Pulmonary artery endothelial cell (primary cell): ENCODE measurements around the gene MDH1B. TPM values are rescaled to one million over a fixed set of nuclear protein-coding genes. Genes with fewer than 3 reads are reported as not detected.

Experiments
- DNase-seq: peaks from one replicate; pipeline ENCODE4 v3.0.0-alpha.2; 2011; ENCODE audit warnings: low read depth, low spot score
- total RNA-seq: library from RNA; depleted of rRNA; stranded (reverse); fragments of >200 nt; gene quantifications from 2 replicates; pipeline ENCODE4 v1.2.3, GENCODE V29; 2014

Gene MDH1B
- total RNA-seq, 1 donor from 2014 or later = 0.26 TPM

DNA sequence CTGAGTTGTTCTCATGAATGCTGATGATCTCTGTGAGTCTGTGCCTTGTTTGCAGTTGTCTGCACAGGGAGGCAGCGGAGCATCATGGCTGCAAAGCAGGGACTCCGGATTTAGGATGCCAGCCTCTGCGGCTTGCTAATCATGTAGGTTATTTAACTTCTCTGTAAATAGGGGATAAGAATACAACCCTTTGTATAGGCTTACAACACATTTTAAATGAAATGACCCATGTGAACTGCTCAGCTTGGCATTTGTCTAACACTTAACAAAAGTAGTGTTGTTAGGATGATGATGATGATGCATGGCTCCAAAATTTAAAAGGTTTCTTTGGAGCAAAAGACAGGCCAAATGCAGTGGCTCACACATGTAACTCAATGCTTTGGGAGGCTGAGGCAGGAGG is 66.3 kb downstream of the MDH1B start:
- DNase-seq = no peak

DNA sequence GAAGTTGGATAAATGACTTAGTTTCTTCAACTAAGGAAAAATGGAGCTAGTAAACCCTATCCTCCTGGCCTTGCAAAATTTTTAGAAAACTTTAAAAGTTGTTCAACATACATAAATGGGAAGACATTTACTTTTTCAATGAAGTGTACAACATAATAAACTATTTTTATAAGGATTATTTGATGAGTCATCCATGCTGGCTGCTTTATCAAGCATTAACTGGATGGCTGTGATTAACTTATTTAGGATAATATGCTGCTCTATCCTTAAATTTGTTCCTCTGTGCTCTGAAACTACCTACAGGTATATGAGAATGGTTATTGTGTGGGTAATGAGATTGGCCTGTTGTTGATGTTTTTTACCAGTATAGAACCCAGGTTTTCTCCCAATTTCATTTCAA is 68.2 kb downstream of the MDH1B start:
- DNase-seq = no peak

DNA sequence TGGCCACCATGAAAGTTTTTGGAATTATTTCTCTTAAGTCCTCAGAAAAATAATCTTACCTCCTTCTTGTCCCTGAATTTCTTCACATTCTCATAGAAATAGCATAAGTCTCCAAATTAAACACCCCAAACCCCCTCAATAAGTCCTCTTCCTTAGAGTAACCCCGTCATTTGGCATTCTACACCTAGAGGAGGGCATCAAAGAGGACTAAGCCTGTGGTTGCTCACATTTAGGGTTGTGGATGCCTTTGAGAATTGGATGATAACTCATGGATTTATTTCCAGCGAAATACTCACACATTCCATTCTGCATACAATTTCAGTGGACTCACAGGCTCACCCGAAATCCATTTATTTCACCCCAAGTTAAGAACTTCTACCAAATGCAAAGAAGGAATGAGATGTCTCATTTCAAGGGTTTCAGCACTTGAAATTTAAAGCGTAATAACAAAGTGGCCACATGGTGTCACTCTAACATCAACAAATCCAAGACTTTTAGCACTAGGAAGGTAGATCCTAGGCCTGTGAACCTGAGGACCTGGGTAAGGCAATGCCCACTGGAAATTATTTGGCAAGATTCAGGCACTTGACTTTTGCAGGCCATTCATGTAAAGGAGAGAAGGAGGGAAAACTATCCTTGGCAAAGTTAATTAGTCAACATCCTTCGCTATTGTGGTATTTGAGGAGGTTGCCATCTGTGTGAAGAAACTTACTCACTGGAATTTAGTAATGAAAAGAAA is 71.6 kb downstream of the MDH1B start:
- no peak for DNase-seq

DNA sequence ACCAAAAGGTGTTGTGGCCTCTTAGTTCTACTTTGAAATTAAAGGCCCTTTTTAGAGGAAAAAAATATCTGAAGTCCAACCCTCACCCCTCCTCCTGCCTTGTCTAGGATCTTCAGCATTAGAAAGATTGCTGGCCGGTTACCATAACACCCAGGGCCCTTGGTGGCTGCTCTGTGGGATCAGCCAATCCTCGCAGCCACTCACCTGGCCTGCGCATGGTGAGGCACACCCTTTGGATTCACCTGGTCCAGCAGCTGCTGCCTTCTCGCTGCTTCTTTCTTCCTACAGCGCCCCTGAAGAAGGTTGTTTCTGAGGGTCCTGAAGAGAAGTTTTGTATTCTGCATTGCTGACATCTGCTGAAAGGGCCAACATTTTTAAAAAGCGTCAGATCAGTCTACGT is 72.2 kb downstream of the MDH1B start:
- DNase-seq = no peak

DNA sequence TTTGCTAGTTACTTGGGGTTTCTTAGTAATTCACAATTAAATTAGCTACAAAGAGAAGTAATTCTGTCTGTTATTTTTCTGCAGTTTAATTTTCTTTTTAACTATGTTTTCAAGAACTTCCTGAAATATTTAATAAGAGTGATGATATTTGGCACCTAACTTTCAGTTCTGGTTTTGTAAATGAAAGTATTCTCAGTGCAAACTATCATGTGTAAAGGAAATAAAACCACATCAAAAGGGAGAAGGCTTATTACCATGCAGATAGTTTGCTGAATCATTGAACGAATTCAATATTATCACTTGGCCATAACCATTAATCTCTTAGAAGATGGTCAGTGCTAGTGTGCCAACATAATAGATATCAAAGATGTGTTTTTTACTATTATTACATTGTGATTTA is 76.1 kb downstream of the MDH1B start:
- DNase-seq = no peak

DNA sequence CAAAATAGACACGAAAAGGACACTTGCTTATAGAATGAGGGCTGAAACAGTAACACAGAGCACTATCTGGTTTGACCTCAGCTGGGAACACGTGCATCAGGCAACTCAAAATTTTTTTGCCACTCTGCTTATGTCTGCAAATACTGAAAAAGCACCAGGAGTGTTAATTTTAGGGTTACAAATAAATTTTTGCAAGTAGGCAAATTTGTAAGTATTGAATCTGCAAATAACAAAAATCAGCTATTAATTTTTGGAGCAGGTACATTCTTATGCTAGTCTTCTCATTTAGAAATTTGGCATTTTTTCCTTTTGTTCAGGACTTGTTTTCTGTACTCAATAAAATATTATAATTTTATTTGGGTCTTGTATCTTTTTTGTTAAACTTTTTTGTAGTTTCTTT is 76.7 kb downstream of the MDH1B start:
- DNase-seq = no peak

Other genes starting within 250 kb of the MDH1B start
- not detected in 2 replicates for gene FAM237A, start 122.8 kb downstream of the MDH1B start, total RNA-seq
- gene DYTN, start 46.9 kb downstream of the MDH1B start, total RNA-seq = not detected in 2 replicates
- 47.2 and 58.1 TPM in 2 replicates for gene FASTKD2, start 278 bp upstream of the MDH1B start, total RNA-seq
- not detected in 2 replicates for gene CPO, start 174.2 kb upstream of the MDH1B start, total RNA-seq